ENCODE measurements around the gene GRM8.

Gene GRM8

DNA sequence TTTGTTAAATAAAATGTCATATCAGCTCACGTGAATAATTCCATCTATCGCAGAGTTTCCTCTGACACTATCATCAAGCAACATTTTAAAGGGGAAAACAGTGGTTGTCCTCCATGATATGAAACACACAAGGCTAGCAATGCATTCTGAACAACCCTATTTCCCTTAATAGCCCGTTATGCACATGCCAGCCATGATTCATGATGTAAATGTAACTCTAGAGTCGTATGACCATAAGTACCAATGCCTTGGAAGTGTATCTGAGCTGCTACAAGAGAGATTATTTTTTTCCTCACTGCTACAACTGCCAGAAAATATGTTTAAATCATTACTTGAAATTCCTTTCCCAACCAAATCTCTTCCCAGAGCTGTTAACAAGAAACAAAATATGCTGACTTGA, 159.4 kb downstream of the GRM8 start:
- H3K4me2 ChIP-seq (ENCODE audit: low read length), result no peak overlapping the region
- no peak overlapping the region for H3K4me3 ChIP-seq (ENCODE audit: low read length)
- no peaks in the 10 kb centered on the region for H3K27me3 ChIP-seq (ENCODE audit: control insufficient read depth, low read length)
- no peaks in the 10 kb centered on the region for H3K4me1 ChIP-seq (ENCODE audit: control insufficient read depth, low read length)
- no peaks in the 10 kb centered on the region for H3F3A ChIP-seq (ENCODE audit: control insufficient read depth, insufficient read depth)
- no peaks in the 10 kb centered on the region for H3K9me2 ChIP-seq (replicated peaks; ENCODE audit: control insufficient read depth, low read length)
- no peak overlapping the region for H3K27ac ChIP-seq (ENCODE audit: low read depth, low read length)
- no peaks in the 10 kb centered on the region for H3K36me3 ChIP-seq (ENCODE audit: control insufficient read depth, low read length)
- no peaks in the 10 kb centered on the region for H3K9me3 ChIP-seq (ENCODE audit: control insufficient read depth, insufficient read depth, low read length)
- no peaks in the 10 kb centered on the region for H4K20me1 ChIP-seq (ENCODE audit: control insufficient read depth, insufficient read depth, low read depth, low read length)
- no peaks in the 10 kb centered on the region for H3K79me2 ChIP-seq (ENCODE audit: control insufficient read depth, low read length)
- TF ChIP-seq EZH2phosphoT487 (IDR thresholded peaks at IDR 0.05; ENCODE audit: borderline replicate concordance, low read length) (no peak), CTCF (IDR thresholded peaks at IDR 0.05; ENCODE audit: low read depth, low read length, poor library complexity, severe bottlenecking) (no peak)

DNA sequence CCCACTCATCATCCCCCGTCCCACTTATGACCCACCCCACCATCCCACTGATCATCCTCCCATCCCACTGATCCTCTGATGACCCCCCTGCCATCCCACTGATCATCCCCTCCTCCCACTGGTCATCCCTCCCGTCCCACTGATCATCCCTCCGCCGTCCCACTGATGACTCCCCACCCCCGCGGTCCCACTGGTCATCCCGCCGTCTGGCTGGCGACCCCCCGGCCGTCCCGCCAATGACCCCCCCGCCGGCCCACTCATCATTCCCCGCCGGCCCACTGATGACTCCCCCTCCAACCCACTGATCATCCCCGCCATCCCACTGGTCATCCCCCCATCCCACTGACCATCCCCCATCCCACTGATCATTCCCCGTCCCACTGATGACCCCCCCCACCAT, 161.1 kb downstream of the GRM8 start:
- H3K4me3 ChIP-seq (ENCODE audit: low read length), result no peak overlapping the region
- H3K9me2 ChIP-seq (replicated peaks; ENCODE audit: control insufficient read depth, low read length), result no peaks in the 10 kb centered on the region
- H3K27me3 ChIP-seq (ENCODE audit: control insufficient read depth, low read length), result no peaks in the 10 kb centered on the region
- H3K4me1 ChIP-seq (ENCODE audit: control insufficient read depth, low read length), result no peaks in the 10 kb centered on the region
- H3K4me2 ChIP-seq (ENCODE audit: low read length), result no peak overlapping the region
- no peaks in the 10 kb centered on the region for H3K9me3 ChIP-seq (ENCODE audit: control insufficient read depth, insufficient read depth, low read length)
- no peaks in the 10 kb centered on the region for H3K79me2 ChIP-seq (ENCODE audit: control insufficient read depth, low read length)
- H4K20me1 ChIP-seq (ENCODE audit: control insufficient read depth, insufficient read depth, low read depth, low read length), result no peaks in the 10 kb centered on the region
- no peaks in the 10 kb centered on the region for H3K36me3 ChIP-seq (ENCODE audit: control insufficient read depth, low read length)
- H3K27ac ChIP-seq (ENCODE audit: low read depth, low read length), result no peak overlapping the region
- TF ChIP-seq EZH2phosphoT487 (IDR thresholded peaks at IDR 0.05; ENCODE audit: borderline replicate concordance, low read length) (no peak), CTCF (IDR thresholded peaks at IDR 0.05; ENCODE audit: low read depth, low read length, poor library complexity, severe bottlenecking) (no peak)
- no peaks in the 10 kb centered on the region for H3F3A ChIP-seq (ENCODE audit: control insufficient read depth, insufficient read depth)

DNA sequence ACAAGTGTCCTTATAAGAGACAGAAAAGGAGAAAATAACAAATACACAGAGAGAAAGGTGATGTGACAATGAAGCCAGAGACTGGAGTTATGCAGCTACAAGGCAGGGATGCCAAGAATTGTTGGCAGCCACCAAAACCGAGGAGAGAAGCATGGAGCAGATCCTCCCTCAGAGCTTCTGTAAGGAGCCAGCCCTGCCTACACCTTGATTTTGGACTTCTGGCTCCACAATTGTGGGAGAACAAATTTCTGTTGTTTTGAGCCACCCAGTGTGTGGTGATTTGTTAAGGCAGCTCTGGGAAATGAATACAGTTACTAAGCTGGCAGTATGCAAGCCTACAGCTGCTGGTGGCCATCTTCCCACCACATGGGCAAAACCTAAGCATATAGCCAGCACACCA, 163.6 kb downstream of the GRM8 start:
- TF ChIP-seq EZH2phosphoT487 (IDR thresholded peaks at IDR 0.05; ENCODE audit: borderline replicate concordance, low read length) (no peak), CTCF (IDR thresholded peaks at IDR 0.05; ENCODE audit: low read depth, low read length, poor library complexity, severe bottlenecking) (no peak)
- Histone ChIP-seq H3K9me3 (ENCODE audit: control insufficient read depth, insufficient read depth, low read length) (no peaks in the 10 kb centered on the region), H3K27me3 (ENCODE audit: control insufficient read depth, low read length) (no peaks in the 10 kb centered on the region), H3K36me3 (ENCODE audit: control insufficient read depth, low read length) (no peaks in the 10 kb centered on the region), H3K27ac (ENCODE audit: low read depth, low read length) (no peak overlapping the region), H3K9me2 (replicated peaks; ENCODE audit: control insufficient read depth, low read length) (no peaks in the 10 kb centered on the region), H3F3A (ENCODE audit: control insufficient read depth, insufficient read depth) (no peaks in the 10 kb centered on the region), H3K79me2 (ENCODE audit: control insufficient read depth, low read length) (no peaks in the 10 kb centered on the region), H4K20me1 (ENCODE audit: control insufficient read depth, insufficient read depth, low read depth, low read length) (no peaks in the 10 kb centered on the region), H3K4me2 (ENCODE audit: low read length) (no peak overlapping the region), H3K4me3 (ENCODE audit: low read length) (no peak overlapping the region), H3K4me1 (ENCODE audit: control insufficient read depth, low read length) (no peaks in the 10 kb centered on the region)

DNA sequence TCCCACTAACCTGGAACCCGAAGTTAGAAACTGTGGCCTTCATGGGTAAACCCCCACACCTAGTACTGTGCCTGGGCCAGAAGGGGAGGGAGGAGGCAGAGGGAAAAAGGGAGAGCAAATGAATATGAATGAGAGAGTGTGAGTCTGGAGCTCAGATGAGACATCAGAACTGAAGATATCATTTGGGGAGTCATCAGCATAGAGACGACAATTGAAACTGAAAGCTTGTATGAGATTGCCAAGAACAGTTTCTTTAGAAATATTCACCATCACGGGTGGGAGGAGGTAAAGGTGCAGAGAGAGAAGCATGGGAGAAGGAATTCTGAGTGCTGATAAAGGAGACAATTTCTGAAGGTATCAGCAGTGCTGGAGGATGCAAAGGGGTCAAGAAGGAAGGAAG, 171.2 kb downstream of the GRM8 start:
- no peak for TF ChIP-seq CTCF (IDR thresholded peaks at IDR 0.05; ENCODE audit: low read depth, low read length, poor library complexity, severe bottlenecking)
- TF ChIP-seq EZH2phosphoT487 (IDR thresholded peaks at IDR 0.05; ENCODE audit: borderline replicate concordance, low read length), result no peak
- H3K4me2 ChIP-seq (ENCODE audit: low read length), result no peak overlapping the region

More for the DNA sequence above, 171.2 kb downstream of the GRM8 start:
- H3F3A ChIP-seq (ENCODE audit: control insufficient read depth, insufficient read depth), result no peaks in the 10 kb centered on the region
- H3K9me3 ChIP-seq (ENCODE audit: control insufficient read depth, insufficient read depth, low read length), result no peaks in the 10 kb centered on the region
- no peaks in the 10 kb centered on the region for H3K4me1 ChIP-seq (ENCODE audit: control insufficient read depth, low read length)
- H3K4me3 ChIP-seq (ENCODE audit: low read length), result no peak overlapping the region
- H3K9me2 ChIP-seq (replicated peaks; ENCODE audit: control insufficient read depth, low read length), result no peaks in the 10 kb centered on the region
- no peaks in the 10 kb centered on the region for H3K36me3 ChIP-seq (ENCODE audit: control insufficient read depth, low read length)
- H3K27me3 ChIP-seq (ENCODE audit: control insufficient read depth, low read length), result 0 out of 2 replicates have a peak, but pooled peaks cover 5% of the 10 kb centered on the region
- no peaks in the 10 kb centered on the region for H4K20me1 ChIP-seq (ENCODE audit: control insufficient read depth, insufficient read depth, low read depth, low read length)
- no peaks in the 10 kb centered on the region for H3K79me2 ChIP-seq (ENCODE audit: control insufficient read depth, low read length)
- H3K27ac ChIP-seq (ENCODE audit: low read depth, low read length), result no peak overlapping the region
